Fibroblast of pulmonary artery (primary cell): ENCODE measurements around the gene TTLL7.

Experiments used
- DNase-seq: peaks from one replicate; pipeline ENCODE4 v3.0.0-alpha.2; 2010; ENCODE audit warnings: low read depth
- H3K4me3 ChIP-seq: replicated peaks from 2 replicates; pipeline ENCODE4 v1.5.1; 2011; ENCODE audit warnings: low read depth, mild to moderate bottlenecking, control low read depth, low read length, moderate library complexity
- CTCF ChIP-seq: IDR thresholded peaks from 2 replicates; pipeline ENCODE4 v1.5.1; 2011; ENCODE audit warnings: mild to moderate bottlenecking, control low read depth, low read length, inconsistent platforms; ENCODE audit errors: missing control alignments

Gene TTLL7

GRCh38 chr1:84021822-84022221 lies 22.9 kb upstream of the TTLL7 start:
- DNase-seq = no peak
- no peak for TF ChIP-seq CTCF
- H3K4me3 ChIP-seq = no peak overlapping the region

- TF ChIP-seq CTCF = no peak
- no peak for DNase-seq
- no peak overlapping the region for H3K4me3 ChIP-seq
Observed at GRCh38 chr1:84020151-84020550, 21.2 kb upstream of the TTLL7 start.

- no peak overlapping the region for H3K4me3 ChIP-seq
- TF ChIP-seq CTCF = no peak
- no peak for DNase-seq
Observed at GRCh38 chr1:84019217-84019616, 20.3 kb upstream of the TTLL7 start.

GRCh38 chr1:84013708-84014107 lies 14.8 kb upstream of the TTLL7 start:
- H3K4me3 ChIP-seq = no peak overlapping the region
- no peak for DNase-seq
- no peak for TF ChIP-seq CTCF

GRCh38 chr1:84012018-84012417 lies 13.1 kb upstream of the TTLL7 start:
- no peak for TF ChIP-seq CTCF
- no peak overlapping the region for H3K4me3 ChIP-seq
- DNase-seq = no peak

- no peak overlapping the region for H3K4me3 ChIP-seq
- DNase-seq = no peak
- no peak for TF ChIP-seq CTCF
Observed at GRCh38 chr1:84010136-84010535, 11.2 kb upstream of the TTLL7 start.

GRCh38 chr1:84008631-84009030 lies 9.7 kb upstream of the TTLL7 start:
- H3K4me3 ChIP-seq = no peak overlapping the region
- DNase-seq = no peak
- no peak for TF ChIP-seq CTCF
